Measurements from ENCODE around the gene SGPP1. TPM values are rescaled to one million over a fixed set of nuclear protein-coding genes. Genes with fewer than 3 reads are reported as not detected.
A peak's percentile ranks its signal among the peaks of the same experiment; 100 is the strongest.

Gene SGPP1
- polyA plus RNA-seq, 3 donors = 3.3 to 13.3 (median 7.6) TPM

- Histone ChIP-seq H3K27me3 (ENCODE audit: control insufficient read depth in 2 of 2, insufficient read depth in 2 of 2, low read length in 2 of 2) (no peaks in the 10 kb centered on the region), H3K4me3 (replicated peaks in 1 of 3; ENCODE audit: low read depth in 2 of 3, low read length in 3 of 3) (no peak overlapping the region), H3K9ac (ENCODE audit: insufficient read depth, low read length, poor library complexity, severe bottlenecking) (no peak overlapping the region), H3K79me2 (ENCODE audit: insufficient read depth, low read length) (no peaks in the 10 kb centered on the region), H3K36me3 (replicated peaks in 1 of 2; ENCODE audit: control insufficient read depth in 1 of 2, insufficient read depth in 2 of 2, low read length in 2 of 2) (no peaks in the 10 kb centered on the region), H3K4me1 (ENCODE audit: control insufficient read depth in 1 of 2, insufficient read depth in 2 of 2, low read length in 2 of 2) (peaks cover 4 to 10% of the 10 kb centered on the region in 2 donors), H3K9me3 (replicated peaks in 1 of 2; ENCODE audit: control insufficient read depth in 1 of 2, insufficient read depth in 1 of 2, low read length in 2 of 2) (no peaks in the 10 kb centered on the region), H3K27ac (ENCODE audit: low read depth in 1 of 2, low read length in 2 of 2) (no peak overlapping the region), H4K20me1 (ENCODE audit: insufficient read depth, low read length) (no peaks in the 10 kb centered on the region), H3K4me2 (replicated peaks; ENCODE audit: extremely low read depth, low read length, poor library complexity, severe bottlenecking) (no peak overlapping the region), H2AFZ (ENCODE audit: insufficient read depth, low read depth, low read length, poor library complexity, severe bottlenecking) (no peak overlapping the region)
- H3K4me1 Mint-ChIP-seq = peaks cover 20% of the 10 kb centered on the region
- no peak for TF ChIP-seq CTCF (IDR thresholded peaks at IDR 0.05)
- H3K4me3 Mint-ChIP-seq = no peak overlapping the region
- DNase-seq = no peak
- intact Hi-C loops (cut with micrococcal nuclease) = no loop called here
- peaks cover 2 to 9% (median 5%) of the 10 kb centered on the region in 3 donors for H3K27me3 Mint-ChIP-seq (ENCODE audit: low read depth in 3 of 3)
- no peak overlapping the region for H3K27ac Mint-ChIP-seq
- peaks cover 0 to 1% (median 0%) of the 10 kb centered on the region in 7 donors for H3K9me3 Mint-ChIP-seq
- WGBS (ENCODE audit: insufficient coverage) = 60% methylated on average over 1 of the region's 3 CpGs
- no peaks in the 10 kb centered on the region for H3K36me3 Mint-ChIP-seq
These were observed 20.0 kb upstream of the SGPP1 start for GRCh38 chr14:63747846-63748245.

DNA sequence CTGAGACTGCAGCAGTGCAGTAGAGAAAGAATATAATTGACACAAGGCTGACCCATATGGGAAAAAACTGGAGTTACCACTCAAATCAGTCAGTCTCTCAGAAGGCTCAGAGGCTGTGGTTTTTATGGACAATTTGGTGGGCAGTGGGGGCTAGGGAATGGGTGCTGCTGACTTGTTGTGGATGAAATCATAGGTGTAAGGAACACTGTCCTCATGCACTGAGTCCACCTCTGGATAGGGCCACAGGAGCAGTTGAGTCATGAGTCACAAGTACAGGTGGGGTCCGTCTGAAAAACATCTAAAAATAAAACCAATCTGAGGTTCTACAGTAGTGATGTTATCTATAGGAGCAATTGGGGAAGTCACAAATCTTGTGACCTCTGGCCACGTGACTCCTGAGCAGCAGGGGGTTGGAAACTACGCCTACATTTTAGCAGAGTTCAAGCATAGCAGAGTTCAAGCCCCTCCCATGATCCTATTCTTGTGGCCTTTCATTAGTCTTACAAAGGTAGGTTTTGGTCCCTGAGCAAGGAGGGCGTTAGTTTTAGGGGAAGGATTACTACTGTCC, 18.1 kb upstream of the SGPP1 start:
- Histone ChIP-seq H2AFZ (ENCODE audit: insufficient read depth, low read depth, low read length, poor library complexity, severe bottlenecking) (peak overlapping the region; percentile 40), H3K27ac (ENCODE audit: low read depth in 1 of 2, low read length in 2 of 2) (no peak overlapping the region), H3K4me1 (ENCODE audit: control insufficient read depth in 1 of 2, insufficient read depth in 2 of 2, low read length in 2 of 2) (peaks cover 0 to 10% of the 10 kb centered on the region in 2 donors), H3K9ac (ENCODE audit: insufficient read depth, low read length, poor library complexity, severe bottlenecking) (no peak overlapping the region), H4K20me1 (ENCODE audit: insufficient read depth, low read length) (no peaks in the 10 kb centered on the region), H3K9me3 (replicated peaks in 1 of 2; ENCODE audit: control insufficient read depth in 1 of 2, insufficient read depth in 1 of 2, low read length in 2 of 2) (no peaks in the 10 kb centered on the region), H3K27me3 (ENCODE audit: control insufficient read depth in 2 of 2, insufficient read depth in 2 of 2, low read length in 2 of 2) (no peaks in the 10 kb centered on the region), H3K36me3 (replicated peaks in 1 of 2; ENCODE audit: control insufficient read depth in 1 of 2, insufficient read depth in 2 of 2, low read length in 2 of 2) (no peaks in the 10 kb centered on the region), H3K4me3 (replicated peaks in 1 of 3; ENCODE audit: low read depth in 2 of 3, low read length in 3 of 3) (no peak overlapping the region), H3K79me2 (ENCODE audit: insufficient read depth, low read length) (no peaks in the 10 kb centered on the region), H3K4me2 (replicated peaks; ENCODE audit: extremely low read depth, low read length, poor library complexity, severe bottlenecking) (no peak overlapping the region)
- no peak for TF ChIP-seq CTCF (IDR thresholded peaks at IDR 0.05)
- Mint-ChIP-seq H3K27me3 (ENCODE audit: low read depth in 3 of 3) (peaks cover 2 to 9% (median 5%) of the 10 kb centered on the region in 3 donors), H3K36me3 (no peaks in the 10 kb centered on the region), H3K4me3 (peak overlapping the region in 1 of 2 donors; percentile 61), H3K27ac (peak overlapping the region in 5 of 7 donors; percentile 11 to 73 (median 68)), H3K9me3 (peaks cover 0 to 3% (median 0%) of the 10 kb centered on the region in 7 donors), H3K4me1 (peaks cover 17% of the 10 kb centered on the region)
- intact Hi-C loops (cut with micrococcal nuclease) = no loop called here
- no CpG with 5 or more reads among the region's 4 CpGs for WGBS (ENCODE audit: insufficient coverage)
- peak in 2 of 3 donors; percentile 15 to 37 for DNase-seq

Data from CD14-positive monocyte (primary cell).